ENCODE data around the gene NCF4. TPM values are rescaled to one million over a fixed set of nuclear protein-coding genes. Genes with fewer than 3 reads are reported as not detected.

Gene NCF4
- total and polyA plus RNA-seq, 4 donors, result 6.5 to 42.4 (median 27.2) TPM

DNA sequence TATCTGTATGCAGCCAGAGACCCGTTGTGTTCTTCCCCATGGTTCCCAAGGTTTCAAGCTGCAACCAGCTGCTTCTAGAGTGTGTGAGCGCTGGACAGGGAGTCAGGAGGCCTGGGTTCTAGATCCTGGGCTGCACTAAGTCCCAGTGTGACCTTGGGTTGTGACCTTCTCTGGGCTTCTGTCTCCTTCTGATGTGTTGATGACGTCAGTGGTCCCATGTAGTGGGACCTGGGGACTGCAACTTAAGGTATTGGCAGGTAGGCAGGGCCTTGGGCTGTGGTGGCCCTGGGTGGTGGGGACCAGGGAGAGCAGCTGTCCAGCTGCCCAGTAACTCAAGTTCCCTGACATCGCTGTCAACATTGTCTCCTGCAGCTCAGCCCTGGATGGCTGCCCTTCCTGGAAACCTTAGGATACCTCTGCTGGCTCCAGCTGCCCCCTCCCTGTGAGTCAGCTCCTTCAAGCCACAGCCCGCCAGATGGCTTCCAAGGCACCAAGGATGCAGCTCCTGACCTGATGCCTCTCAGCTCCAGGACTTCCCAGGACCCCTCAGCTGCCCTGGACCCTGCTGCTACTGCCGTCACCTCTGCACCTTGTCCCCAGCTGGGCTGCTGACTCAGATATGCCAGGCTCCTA lies 42.7 kb upstream of the NCF4 start:
- H3K36me3 ChIP-seq (ENCODE audit: control insufficient read depth in 1 of 2, insufficient read depth in 2 of 2, low read length in 1 of 2), result no peaks in the 10 kb centered on the region
- no peaks in the 10 kb centered on the region for H3K4me1 ChIP-seq (ENCODE audit: control insufficient read depth in 1 of 2, insufficient read depth in 2 of 2, low read length in 2 of 2)
- intact Hi-C loops (cut with DNase I), result no loop called here
- H3K4me3 ChIP-seq (ENCODE audit: low read length in 2 of 2), result no peak overlapping the region
- H3K9me3 ChIP-seq (ENCODE audit: control insufficient read depth, low read length), result no peaks in the 10 kb centered on the region
- 71 to 72% methylated on average over 6 of the region's 6 CpGs for WGBS, 2 donors
- H3K27me3 ChIP-seq (ENCODE audit: control insufficient read depth in 1 of 2, insufficient read depth in 2 of 2, low read length in 1 of 2), result no peaks in the 10 kb centered on the region
- H3K27ac ChIP-seq (ENCODE audit: low read depth in 1 of 2, low read length in 2 of 2), result no peak overlapping the region
- DNase-seq, result no peak
- no peak for ATAC-seq (ENCODE audit: low FRiP score)

- H3K27me3 ChIP-seq (ENCODE audit: control insufficient read depth in 1 of 2, insufficient read depth in 2 of 2, low read length in 1 of 2), result no peaks in the 10 kb centered on the region
- intact Hi-C loops (cut with DNase I), result no loop called here
- no peaks in the 10 kb centered on the region for H3K36me3 ChIP-seq (ENCODE audit: control insufficient read depth in 1 of 2, insufficient read depth in 2 of 2, low read length in 1 of 2)
- ATAC-seq (ENCODE audit: low FRiP score) (no peak), DNase-seq (no peak)
- H3K4me1 ChIP-seq (ENCODE audit: control insufficient read depth in 1 of 2, insufficient read depth in 2 of 2, low read length in 2 of 2), result no peaks in the 10 kb centered on the region
- H3K27ac ChIP-seq (ENCODE audit: low read depth in 1 of 2, low read length in 2 of 2), result no peak overlapping the region
- H3K4me3 ChIP-seq (ENCODE audit: low read length in 2 of 2), result no peak overlapping the region
- no peaks in the 10 kb centered on the region for H3K9me3 ChIP-seq (ENCODE audit: control insufficient read depth, low read length)
- WGBS, 2 donors, result 12 to 16% methylated on average over 7 to 9 of the region's 9 CpGs
These were observed 41.7 kb upstream of the NCF4 start for GRCh38 chr22:36819112-36819511.

DNA sequence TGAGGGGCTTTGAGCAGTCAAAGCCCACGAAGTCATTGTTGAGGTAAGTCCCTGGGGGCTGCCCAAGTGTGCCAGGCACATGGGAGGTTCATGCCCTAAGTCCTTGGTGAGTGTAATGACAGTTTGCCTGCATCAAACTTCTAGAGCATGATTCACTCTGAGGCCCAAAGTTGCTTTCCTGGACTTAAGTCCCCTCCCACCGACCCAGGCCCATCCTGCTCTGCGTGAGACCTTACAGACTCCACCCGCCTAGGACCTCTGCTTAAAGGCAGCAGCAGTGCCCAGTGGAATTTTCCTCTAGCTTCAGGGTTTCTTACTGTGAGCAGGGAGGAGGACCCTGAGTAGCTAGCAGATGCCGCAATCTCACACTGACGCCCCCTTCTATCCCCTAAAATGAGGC lies 38.2 kb upstream of the NCF4 start:
- DNase-seq (no peak), ATAC-seq (ENCODE audit: low FRiP score) (no peak)
- Histone ChIP-seq H3K27me3 (ENCODE audit: control insufficient read depth in 1 of 2, insufficient read depth in 2 of 2, low read length in 1 of 2) (no peaks in the 10 kb centered on the region), H3K9me3 (ENCODE audit: control insufficient read depth, low read length) (no peaks in the 10 kb centered on the region), H3K27ac (ENCODE audit: low read depth in 1 of 2, low read length in 2 of 2) (no peak overlapping the region), H3K36me3 (ENCODE audit: control insufficient read depth in 1 of 2, insufficient read depth in 2 of 2, low read length in 1 of 2) (no peaks in the 10 kb centered on the region), H3K4me3 (ENCODE audit: low read length in 2 of 2) (no peak overlapping the region), H3K4me1 (ENCODE audit: control insufficient read depth in 1 of 2, insufficient read depth in 2 of 2, low read length in 2 of 2) (no peaks in the 10 kb centered on the region)
- intact Hi-C loops (cut with DNase I), result no loop called here
- WGBS, 2 donors, result 67 to 71% methylated on average over 6 of the region's 6 CpGs

- Histone ChIP-seq H3K27ac (ENCODE audit: low read depth in 1 of 2, low read length in 2 of 2) (no peak overlapping the region), H3K9me3 (ENCODE audit: control insufficient read depth, low read length) (no peaks in the 10 kb centered on the region), H3K27me3 (ENCODE audit: control insufficient read depth in 1 of 2, insufficient read depth in 2 of 2, low read length in 1 of 2) (no peaks in the 10 kb centered on the region), H3K4me1 (ENCODE audit: control insufficient read depth in 1 of 2, insufficient read depth in 2 of 2, low read length in 2 of 2) (no peaks in the 10 kb centered on the region), H3K4me3 (ENCODE audit: low read length in 2 of 2) (no peak overlapping the region), H3K36me3 (ENCODE audit: control insufficient read depth in 1 of 2, insufficient read depth in 2 of 2, low read length in 1 of 2) (no peaks in the 10 kb centered on the region)
- ATAC-seq (ENCODE audit: low FRiP score) (no peak), DNase-seq (no peak)
- intact Hi-C loops (cut with DNase I), result no loop called here
- 48 to 54% methylated on average over 17 of the region's 17 CpGs for WGBS, 2 donors
These were observed 37.5 kb upstream of the NCF4 start for GRCh38 chr22:36823186-36823839.

DNA sequence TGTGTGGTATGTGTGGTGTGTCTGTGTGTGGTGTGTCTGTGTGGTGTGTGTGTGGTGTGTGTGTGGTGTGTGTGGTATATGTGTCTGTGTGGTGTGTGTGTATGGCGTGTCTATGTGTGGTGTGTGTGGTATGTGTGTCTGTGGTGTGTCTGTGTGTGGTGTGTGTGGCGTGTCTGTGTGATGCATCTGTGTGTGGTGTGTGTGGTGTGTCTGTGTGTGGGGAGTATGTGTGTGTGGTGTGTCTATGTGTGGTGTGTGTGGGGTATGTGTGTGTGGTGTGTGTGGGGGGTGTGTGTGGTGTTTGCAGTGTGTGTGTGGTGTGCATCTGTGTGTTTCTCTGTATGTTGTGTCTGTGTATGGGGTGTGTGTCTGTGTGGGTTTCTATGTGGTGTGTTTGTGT lies 36.2 kb upstream of the NCF4 start:
- WGBS, 2 donors, result 86 to 90% methylated on average over 2 of the region's 2 CpGs
- Histone ChIP-seq H3K27ac (ENCODE audit: low read depth in 1 of 2, low read length in 2 of 2) (no peak overlapping the region), H3K4me3 (ENCODE audit: low read length in 2 of 2) (no peak overlapping the region), H3K36me3 (ENCODE audit: control insufficient read depth in 1 of 2, insufficient read depth in 2 of 2, low read length in 1 of 2) (no peaks in the 10 kb centered on the region), H3K4me1 (ENCODE audit: control insufficient read depth in 1 of 2, insufficient read depth in 2 of 2, low read length in 2 of 2) (no peaks in the 10 kb centered on the region), H3K27me3 (ENCODE audit: control insufficient read depth in 1 of 2, insufficient read depth in 2 of 2, low read length in 1 of 2) (no peaks in the 10 kb centered on the region), H3K9me3 (ENCODE audit: control insufficient read depth, low read length) (no peaks in the 10 kb centered on the region)
- no peak for DNase-seq
- intact Hi-C loops (cut with DNase I), result no loop called here
- no peak for ATAC-seq (ENCODE audit: low FRiP score)

- Histone ChIP-seq H3K36me3 (ENCODE audit: control insufficient read depth in 1 of 2, insufficient read depth in 2 of 2, low read length in 1 of 2) (no peaks in the 10 kb centered on the region), H3K27ac (ENCODE audit: low read depth in 1 of 2, low read length in 2 of 2) (no peak overlapping the region), H3K9me3 (ENCODE audit: control insufficient read depth, low read length) (peaks cover 2% of the 10 kb centered on the region), H3K27me3 (ENCODE audit: control insufficient read depth in 1 of 2, insufficient read depth in 2 of 2, low read length in 1 of 2) (peaks cover 0 to 3% of the 10 kb centered on the region in 2 donors), H3K4me3 (ENCODE audit: low read length in 2 of 2) (no peak overlapping the region), H3K4me1 (ENCODE audit: control insufficient read depth in 1 of 2, insufficient read depth in 2 of 2, low read length in 2 of 2) (no peaks in the 10 kb centered on the region)
- DNase-seq (no peak), ATAC-seq (ENCODE audit: low FRiP score) (no peak)
- intact Hi-C loops (cut with DNase I), result no loop called here
- WGBS, 2 donors, result 61 to 65% methylated on average over 6 of the region's 6 CpGs
These were observed 34.5 kb upstream of the NCF4 start for GRCh38 chr22:36826262-36826661.

GRCh38 chr22:36828815-36829214 lies 32.0 kb upstream of the NCF4 start:
- Histone ChIP-seq H3K27ac (ENCODE audit: low read depth in 1 of 2, low read length in 2 of 2) (no peak overlapping the region), H3K9me3 (ENCODE audit: control insufficient read depth, low read length) (peaks cover 6% of the 10 kb centered on the region), H3K36me3 (ENCODE audit: control insufficient read depth in 1 of 2, insufficient read depth in 2 of 2, low read length in 1 of 2) (no peaks in the 10 kb centered on the region), H3K4me3 (ENCODE audit: low read length in 2 of 2) (no peak overlapping the region), H3K4me1 (ENCODE audit: control insufficient read depth in 1 of 2, insufficient read depth in 2 of 2, low read length in 2 of 2) (no peaks in the 10 kb centered on the region), H3K27me3 (ENCODE audit: control insufficient read depth in 1 of 2, insufficient read depth in 2 of 2, low read length in 1 of 2) (peaks cover 0 to 4% of the 10 kb centered on the region in 2 donors)
- DNase-seq (no peak), ATAC-seq (ENCODE audit: low FRiP score) (no peak)
- intact Hi-C loops (cut with DNase I), result no loop called here
- WGBS, 2 donors, result 59 to 69% methylated on average over 3 of the region's 3 CpGs

GRCh38 chr22:36829370-36830002 lies 31.3 kb upstream of the NCF4 start:
- 67 to 74% methylated on average over 5 of the region's 5 CpGs for WGBS, 2 donors
- Histone ChIP-seq H3K36me3 (ENCODE audit: control insufficient read depth in 1 of 2, insufficient read depth in 2 of 2, low read length in 1 of 2) (no peaks in the 10 kb centered on the region), H3K4me1 (ENCODE audit: control insufficient read depth in 1 of 2, insufficient read depth in 2 of 2, low read length in 2 of 2) (no peaks in the 10 kb centered on the region), H3K27ac (ENCODE audit: low read depth in 1 of 2, low read length in 2 of 2) (no peak overlapping the region), H3K9me3 (ENCODE audit: control insufficient read depth, low read length) (peaks cover 6% of the 10 kb centered on the region), H3K4me3 (ENCODE audit: low read length in 2 of 2) (no peak overlapping the region), H3K27me3 (ENCODE audit: control insufficient read depth in 1 of 2, insufficient read depth in 2 of 2, low read length in 1 of 2) (peaks cover 0 to 4% of the 10 kb centered on the region in 2 donors)
- DNase-seq, result no peak
- no peak for ATAC-seq (ENCODE audit: low FRiP score)
- intact Hi-C loops (cut with DNase I), result no loop called here

DNA sequence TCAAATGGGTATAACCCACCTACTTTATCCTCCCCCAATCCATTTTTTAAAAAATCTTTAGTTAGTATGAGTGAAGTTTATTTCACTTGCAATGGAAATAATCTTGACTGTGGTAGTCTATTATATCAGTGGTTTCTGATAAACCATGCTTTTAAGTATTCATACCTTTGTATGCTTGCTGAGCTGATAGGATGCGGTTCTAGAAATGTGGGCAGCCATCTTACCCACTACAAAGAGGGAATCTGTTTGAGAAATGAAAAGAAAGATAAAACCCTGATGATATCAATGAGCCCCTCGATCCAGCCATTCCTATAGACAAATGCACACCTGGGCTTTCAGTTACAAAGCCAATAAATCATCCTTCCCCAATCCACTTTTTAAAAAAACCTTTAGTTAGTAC lies 30.2 kb upstream of the NCF4 start:
- 67 to 83% methylated on average over 2 of the region's 2 CpGs for WGBS, 2 donors
- ATAC-seq (ENCODE audit: low FRiP score) (no peak), DNase-seq (no peak)
- H3K27me3 ChIP-seq (ENCODE audit: control insufficient read depth in 1 of 2, insufficient read depth in 2 of 2, low read length in 1 of 2), result peaks cover 0 to 4% of the 10 kb centered on the region in 2 donors
- H3K4me1 ChIP-seq (ENCODE audit: control insufficient read depth in 1 of 2, insufficient read depth in 2 of 2, low read length in 2 of 2), result no peaks in the 10 kb centered on the region
- peaks cover 7% of the 10 kb centered on the region for H3K9me3 ChIP-seq (ENCODE audit: control insufficient read depth, low read length)
- no peak overlapping the region for H3K4me3 ChIP-seq (ENCODE audit: low read length in 2 of 2)
- intact Hi-C loops (cut with DNase I), result no loop called here
- H3K36me3 ChIP-seq (ENCODE audit: control insufficient read depth in 1 of 2, insufficient read depth in 2 of 2, low read length in 1 of 2), result no peaks in the 10 kb centered on the region
- H3K27ac ChIP-seq (ENCODE audit: low read depth in 1 of 2, low read length in 2 of 2), result no peak overlapping the region
